ENCODE results near the gene RIMS1.

DNA sequence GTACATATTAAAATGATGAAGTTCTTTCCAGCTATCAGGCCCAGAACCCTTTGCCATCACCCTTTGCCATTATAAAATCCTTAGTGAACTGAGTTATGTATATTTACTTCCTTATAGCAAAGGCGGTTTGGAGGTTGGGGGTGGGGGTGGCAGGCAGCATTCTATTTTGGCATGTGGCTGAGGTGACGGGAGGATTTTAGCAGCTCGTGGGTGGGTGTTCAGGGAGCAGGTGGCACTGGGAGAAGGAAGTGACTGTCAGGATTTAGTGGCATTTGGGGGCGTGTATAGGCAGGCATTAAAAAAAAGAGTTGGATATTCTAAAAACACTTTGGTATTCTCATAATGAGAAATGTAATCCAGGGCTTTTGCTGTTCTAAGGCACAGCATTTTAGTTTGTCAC lies 150.7 kb downstream of the RIMS1 start:
- TF ChIP-seq CTCF (IDR thresholded peaks at IDR 0.05; ENCODE audit: low read length), result no peak
- TF ChIP-seq EZH2 (IDR thresholded peaks at IDR 0.05; ENCODE audit: borderline replicate concordance, low read length), result no peak

All from OCI-LY1 (cell line).